CD4-positive, alpha-beta memory T cell (primary cell): Measurements from ENCODE around the gene AFAP1. TPM values are rescaled to one million over a fixed set of nuclear protein-coding genes. Genes with fewer than 3 reads are reported as not detected.

Source experiments
- CTCF ChIA-PET: fragments of 350-600 bp; sonication (Branson Sonifier 250); formaldehyde crosslinking; loops from one replicate; lab custom pipeline; 2021; ENCODE audit warnings: inconsistent platforms; ENCODE audit not compliant: partially characterized antibody; lab: Charles Lee
- POLR2A ChIA-PET: fragments of 350-600 bp; sonication (Branson Sonifier 250); formaldehyde crosslinking; loops from one replicate; lab custom pipeline; 2021; ENCODE audit not compliant: partially characterized antibody; lab: Charles Lee
- DNase-seq, 5 donors: peaks; one replicate each; pipeline versions ENCODE4 v3.0.0 to v3.0.0-alpha.2; 2020 to 2022; ENCODE audit warnings: mixed read lengths in 1 of 5
- H3K27ac ChIP-seq: one replicate; pipeline ENCODE4 v1.7.0; 2013; ENCODE audit warnings: low read depth, low read length
- H3K27me3 ChIP-seq: 2 replicates; pipeline ENCODE4 v1.7.0; 2013; ENCODE audit warnings: mild to moderate bottlenecking, low read length, moderate library complexity; ENCODE audit not compliant: insufficient read depth
- H3K36me3 ChIP-seq: 2 replicates; pipeline ENCODE4 v1.7.0; 2013; ENCODE audit warnings: mild to moderate bottlenecking, low read length, moderate library complexity; ENCODE audit not compliant: insufficient read depth
- H3K4me1 ChIP-seq: 2 replicates; pipeline ENCODE4 v1.7.0; 2013; ENCODE audit warnings: mild to moderate bottlenecking, low read length, moderate library complexity; ENCODE audit not compliant: insufficient read depth
- H3K4me3 ChIP-seq, 2 donors: one replicate each; pipeline ENCODE4 v1.7.0; 2013; ENCODE audit warnings: low read length in 2 of 2, mild to moderate bottlenecking in 1 of 2
- H3K9me3 ChIP-seq, 2 donors: one replicate each; pipeline ENCODE4 v1.7.0; 2013; ENCODE audit warnings: low read length in 2 of 2, control low read depth in 1 of 2; ENCODE audit not compliant: control insufficient read depth in 1 of 2
- H3K27ac Mint-ChIP-seq, 7 donors: one replicate each; pipeline ENCODE4 v1.8.0; 2020 to 2021; ENCODE audit warnings: mixed read lengths in 7 of 7, mild to moderate bottlenecking in 6 of 7, inconsistent platforms in 3 of 7, moderate library complexity in 3 of 7
- H3K27me3 Mint-ChIP-seq, 2 donors: one replicate each; pipeline ENCODE4 v1.8.0; 2020 to 2021; ENCODE audit warnings: mixed read lengths in 2 of 2
- H3K36me3 Mint-ChIP-seq, 2 donors: one replicate each; pipeline ENCODE4 v1.8.0; 2020 to 2021; ENCODE audit warnings: mixed read lengths in 2 of 2, inconsistent platforms in 1 of 2, mild to moderate bottlenecking in 1 of 2
- H3K4me1 Mint-ChIP-seq, 4 donors: one replicate each; pipeline ENCODE4 v1.8.0; 2020 to 2021; ENCODE audit warnings: mixed read lengths in 4 of 4, mild to moderate bottlenecking in 1 of 4
- H3K4me3 Mint-ChIP-seq, 8 donors: one replicate each; pipeline ENCODE4 v1.8.0; 2020 to 2021; ENCODE audit warnings: mixed read lengths in 8 of 8, mild to moderate bottlenecking in 7 of 8, moderate library complexity in 6 of 8, inconsistent platforms in 3 of 8
- H3K9me3 Mint-ChIP-seq, 8 donors: one replicate each; pipeline ENCODE4 v1.8.0; 2020 to 2021; ENCODE audit warnings: mixed read lengths in 8 of 8, mild to moderate bottlenecking in 5 of 8, inconsistent platforms in 3 of 8, moderate library complexity in 1 of 8
- intact Hi-C: fragments of 100-400 bp; cut with micrococcal nuclease; formaldehyde crosslinking; loops from one replicate; pipeline ENCODE4 v1.15.1; 2023
- polyA plus RNA-seq, 2 donors: library from polyadenylated mRNA; unstranded; fragments of 300-500 nt; fragmentation: Illumina TruSeq; gene quantifications; one replicate each; pipeline ENCODE4 v1.2.3, GENCODE V29; 2021
- total RNA-seq, 2 experiments: library from RNA; stranded (reverse); gene quantifications; one replicate each; pipeline ENCODE4 v1.2.3, GENCODE V29; 2021

Gene AFAP1
- total and polyA plus RNA-seq, 4 experiments from 2014 or later, result 0.95 to 21.8 (median 12.6) TPM

- peaks cover 50 to 63% of the 10 kb centered on the region in 2 donors for H3K36me3 Mint-ChIP-seq
- intact Hi-C loops, result no loop called here
Measured at GRCh38 chr4:7811536-7812191, 128.0 kb downstream of the AFAP1 start.

GRCh38 chr4:7810783-7811535, 128.7 kb downstream of the AFAP1 start:
- CTCF ChIA-PET, result interaction anchor here (1.1 to 1.3 kb wide), 2 partner anchors 8 to 11 kb away, joined by 3 to 8 read pairs; no protein-coding TSS in a partner anchor
- intact Hi-C loops, result no loop called here
- peaks cover 0 to 1% (median 0%) of the 10 kb centered on the region in 4 donors for H3K4me1 Mint-ChIP-seq

More at GRCh38 chr4:7811536-7812191, 128.0 kb downstream of the AFAP1 start:
- no peaks in the 10 kb centered on the region for H3K4me1 ChIP-seq
- H3K36me3 ChIP-seq, result peaks cover 19% of the 10 kb centered on the region
- Mint-ChIP-seq H3K4me1 (peaks cover 0 to 2% (median 0%) of the 10 kb centered on the region in 4 donors), H3K27ac (no peak overlapping the region), H3K9me3 (no peaks in the 10 kb centered on the region), H3K4me3 (no peak overlapping the region), H3K27me3 (no peaks in the 10 kb centered on the region)
- H3K9me3 ChIP-seq, result no peaks in the 10 kb centered on the region
- CTCF ChIA-PET, result interaction anchor here (2.0 kb wide), 1 partner anchor 10 kb away, joined by 8 read pairs; no protein-coding TSS in a partner anchor
- DNase-seq, result no peak
- POLR2A ChIA-PET, result no interaction called here
- no peaks in the 10 kb centered on the region for H3K27me3 ChIP-seq
- no peak overlapping the region for H3K4me3 ChIP-seq
- no peak overlapping the region for H3K27ac ChIP-seq

GRCh38 chr4:7808752-7809151, 130.9 kb downstream of the AFAP1 start:
- Histone ChIP-seq H3K4me1 (peaks cover 7% of the 10 kb centered on the region), H3K27ac (no peak overlapping the region), H3K9me3 (no peaks in the 10 kb centered on the region), H3K4me3 (no peak overlapping the region), H3K27me3 (no peaks in the 10 kb centered on the region), H3K36me3 (peaks cover 25% of the 10 kb centered on the region)
- POLR2A ChIA-PET, result no interaction called here
- peaks cover 32 to 44% of the 10 kb centered on the region in 2 donors for H3K36me3 Mint-ChIP-seq
- peaks cover 2 to 9% (median 5%) of the 10 kb centered on the region in 4 donors for H3K4me1 Mint-ChIP-seq
- H3K4me3 Mint-ChIP-seq, result no peak overlapping the region
- DNase-seq, result no peak
- CTCF ChIA-PET, result interaction anchor here (1.3 to 2.8 kb wide), 5 partner anchors 8 to 178 kb away, joined by 3 to 7 read pairs (median 4); no protein-coding TSS in a partner anchor
- H3K27me3 Mint-ChIP-seq, result no peaks in the 10 kb centered on the region
- no peaks in the 10 kb centered on the region for H3K9me3 Mint-ChIP-seq
- peak overlapping the region in 4 of 7 donors; percentile 18 to 87 (median 50) for H3K27ac Mint-ChIP-seq
- intact Hi-C loops, result no loop called here

More at GRCh38 chr4:7810783-7811535, 128.7 kb downstream of the AFAP1 start:
- no peak for DNase-seq
- Mint-ChIP-seq H3K36me3 (peaks cover 49 to 58% of the 10 kb centered on the region in 2 donors), H3K27me3 (no peaks in the 10 kb centered on the region), H3K9me3 (no peaks in the 10 kb centered on the region), H3K27ac (peak overlapping the region in 1 of 7 donors; percentile 7), H3K4me3 (no peak overlapping the region)
- Histone ChIP-seq H3K27me3 (no peaks in the 10 kb centered on the region), H3K36me3 (peaks cover 26% of the 10 kb centered on the region), H3K27ac (no peak overlapping the region), H3K4me1 (no peaks in the 10 kb centered on the region), H3K4me3 (no peak overlapping the region), H3K9me3 (no peaks in the 10 kb centered on the region)
- POLR2A ChIA-PET, result no interaction called here

GRCh38 chr4:7808181-7808580, 131.5 kb downstream of the AFAP1 start:
- H3K27ac Mint-ChIP-seq, result no peak overlapping the region
- H3K4me3 Mint-ChIP-seq, result no peak overlapping the region
- H3K36me3 Mint-ChIP-seq, result peaks cover 30 to 40% of the 10 kb centered on the region in 2 donors
- DNase-seq, result no peak
- ChIA-PET POLR2A (interaction anchor here (0.5 kb wide), 1 partner anchor 153 kb away, joined by 3 read pairs; no protein-coding TSS in a partner anchor), CTCF (interaction anchor here (1.0 to 10.4 kb wide), 9 partner anchors 8 to 180 kb away, joined by 3 to 123 read pairs (median 4); no protein-coding TSS in a partner anchor)
- Histone ChIP-seq H3K27ac (no peak overlapping the region), H3K4me3 (no peak overlapping the region), H3K4me1 (peaks cover 7% of the 10 kb centered on the region), H3K27me3 (no peaks in the 10 kb centered on the region), H3K9me3 (no peaks in the 10 kb centered on the region), H3K36me3 (peaks cover 20% of the 10 kb centered on the region)
- H3K4me1 Mint-ChIP-seq, result peaks cover 2 to 9% (median 6%) of the 10 kb centered on the region in 4 donors
- H3K27me3 Mint-ChIP-seq, result no peaks in the 10 kb centered on the region
- intact Hi-C loops, result no loop called here
- H3K9me3 Mint-ChIP-seq, result no peaks in the 10 kb centered on the region

- H3K27me3 Mint-ChIP-seq, result no peaks in the 10 kb centered on the region
- H3K27ac ChIP-seq, result no peak overlapping the region
- H3K36me3 ChIP-seq, result peaks cover 20% of the 10 kb centered on the region
- ChIA-PET CTCF (interaction anchor here (0.8 to 10.4 kb wide), 10 partner anchors 8 to 180 kb away, joined by 3 to 188 read pairs (median 4); no protein-coding TSS in a partner anchor), POLR2A (no interaction called here)
- no peaks in the 10 kb centered on the region for H3K9me3 ChIP-seq
- H3K4me3 ChIP-seq, result no peak overlapping the region
- H3K4me1 Mint-ChIP-seq, result peaks cover 2 to 9% (median 6%) of the 10 kb centered on the region in 4 donors
- H3K27ac Mint-ChIP-seq, result peak overlapping the region in 2 of 7 donors; percentile 43 to 49
- intact Hi-C loops, result no loop called here
- no peak for DNase-seq
- no peaks in the 10 kb centered on the region for H3K27me3 ChIP-seq
- H3K4me1 ChIP-seq, result peaks cover 7% of the 10 kb centered on the region
- H3K9me3 Mint-ChIP-seq, result no peaks in the 10 kb centered on the region
- H3K36me3 Mint-ChIP-seq, result peaks cover 23 to 33% of the 10 kb centered on the region in 2 donors
- H3K4me3 Mint-ChIP-seq, result no peak overlapping the region
Measured at GRCh38 chr4:7807351-7807921, 132.2 kb downstream of the AFAP1 start.

GRCh38 chr4:7806338-7807090, 133.1 kb downstream of the AFAP1 start:
- H3K36me3 Mint-ChIP-seq, result peaks cover 24 to 36% of the 10 kb centered on the region in 2 donors
- H3K9me3 Mint-ChIP-seq, result no peaks in the 10 kb centered on the region
- H3K27me3 Mint-ChIP-seq, result no peaks in the 10 kb centered on the region
- Histone ChIP-seq H3K36me3 (peaks cover 20% of the 10 kb centered on the region), H3K27me3 (no peaks in the 10 kb centered on the region), H3K9me3 (no peaks in the 10 kb centered on the region), H3K27ac (no peak overlapping the region), H3K4me3 (no peak overlapping the region), H3K4me1 (peaks cover 11% of the 10 kb centered on the region)
- DNase-seq, result no peak
- H3K27ac Mint-ChIP-seq, result peak overlapping the region in 1 of 7 donors; percentile 62
- intact Hi-C loops, result no loop called here
- H3K4me3 Mint-ChIP-seq, result no peak overlapping the region
- POLR2A ChIA-PET, result interaction anchor here (0.9 kb wide), 1 partner anchor 37 kb away, joined by 3 read pairs; no protein-coding TSS in a partner anchor
- H3K4me1 Mint-ChIP-seq, result peaks cover 6 to 18% (median 11%) of the 10 kb centered on the region in 4 donors
- CTCF ChIA-PET, result interaction anchor here (0.8 to 10.4 kb wide), 10 partner anchors 8 to 181 kb away, joined by 3 to 188 read pairs (median 13); no protein-coding TSS in a partner anchor
